Measurements from ENCODE around the gene NFKBIE.

Gene NFKBIE

DNA sequence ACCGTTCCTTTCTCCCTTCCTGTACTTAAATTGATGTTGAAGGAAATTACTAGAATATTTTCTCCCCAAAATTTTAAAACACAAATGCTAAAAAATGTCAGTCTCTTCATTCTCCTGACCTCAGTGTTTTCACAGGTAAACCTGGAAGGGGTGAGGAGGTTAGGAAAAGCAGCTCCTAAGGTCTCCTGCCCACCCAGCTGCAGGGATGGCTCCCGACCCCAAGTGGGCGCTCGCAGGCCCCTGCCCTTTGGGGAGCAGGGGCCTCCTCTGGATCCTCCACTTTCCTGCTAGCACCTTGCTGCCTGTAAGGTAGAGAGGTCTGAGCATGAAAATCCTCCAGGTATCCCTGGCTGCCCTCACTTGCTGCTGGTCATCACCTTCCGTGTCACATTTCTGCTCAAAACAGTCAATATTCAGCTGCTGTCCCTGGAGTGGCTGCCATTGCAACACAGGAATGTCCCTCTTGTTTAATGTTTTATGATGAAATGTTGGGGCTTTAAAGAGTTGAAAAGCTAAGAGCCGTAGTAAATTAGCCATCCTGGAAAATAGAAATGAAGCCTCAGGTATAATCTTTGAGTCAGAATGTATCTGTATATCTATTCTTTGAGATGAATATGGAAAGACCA lies 29.3 kb downstream of the NFKBIE start:
- no peak overlapping the region for H3K9ac ChIP-seq (ENCODE audit: low read length)
- H3K36me3 ChIP-seq (replicated peaks; ENCODE audit: low read depth, low read length) = peaks cover 33% of the 10 kb centered on the region
- TF ChIP-seq EZH2phosphoT487 (IDR thresholded peaks at IDR 0.05; ENCODE audit: low read depth) = no peak
- TF ChIP-seq, protein P1, sequence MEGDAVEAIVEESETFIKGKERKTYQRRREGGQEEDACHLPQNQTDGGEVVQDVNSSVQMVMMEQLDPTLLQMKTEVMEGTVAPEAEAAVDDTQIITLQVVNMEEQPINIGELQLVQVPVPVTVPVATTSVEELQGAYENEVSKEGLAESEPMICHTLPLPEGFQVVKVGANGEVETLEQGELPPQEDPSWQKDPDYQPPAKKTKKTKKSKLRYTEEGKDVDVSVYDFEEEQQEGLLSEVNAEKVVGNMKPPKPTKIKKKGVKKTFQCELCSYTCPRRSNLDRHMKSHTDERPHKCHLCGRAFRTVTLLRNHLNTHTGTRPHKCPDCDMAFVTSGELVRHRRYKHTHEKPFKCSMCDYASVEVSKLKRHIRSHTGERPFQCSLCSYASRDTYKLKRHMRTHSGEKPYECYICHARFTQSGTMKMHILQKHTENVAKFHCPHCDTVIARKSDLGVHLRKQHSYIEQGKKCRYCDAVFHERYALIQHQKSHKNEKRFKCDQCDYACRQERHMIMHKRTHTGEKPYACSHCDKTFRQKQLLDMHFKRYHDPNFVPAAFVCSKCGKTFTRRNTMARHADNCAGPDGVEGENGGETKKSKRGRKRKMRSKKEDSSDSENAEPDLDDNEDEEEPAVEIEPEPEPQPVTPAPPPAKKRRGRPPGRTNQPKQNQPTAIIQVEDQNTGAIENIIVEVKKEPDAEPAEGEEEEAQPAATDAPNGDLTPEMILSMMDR (IDR thresholded peaks at IDR 0.05; ENCODE audit: low read depth, low read length) = no peak
- peaks cover 5% of the 10 kb centered on the region; the same call in 1 of the 2 replicates for H4K20me1 ChIP-seq (ENCODE audit: insufficient read depth, low read length)
- H3K27ac ChIP-seq (ENCODE audit: low read length) = no peak overlapping the region
- no peaks in the 10 kb centered on the region for H3K27me3 ChIP-seq (ENCODE audit: low read depth, low read length)
- H3K9me3 ChIP-seq (ENCODE audit: insufficient read depth, low read length) = no peaks in the 10 kb centered on the region
- H3K4me3 ChIP-seq (ENCODE audit: low read length) = no peak overlapping the region
- H2AFZ ChIP-seq (ENCODE audit: low read depth, low read length) = no peak overlapping the region
- H3K4me2 ChIP-seq (ENCODE audit: low read length) = no peak overlapping the region
- no peaks in the 10 kb centered on the region for H3K79me2 ChIP-seq (ENCODE audit: low read length)
- H3K4me1 ChIP-seq (ENCODE audit: low read length) = peaks cover 17% of the 10 kb centered on the region

DNA sequence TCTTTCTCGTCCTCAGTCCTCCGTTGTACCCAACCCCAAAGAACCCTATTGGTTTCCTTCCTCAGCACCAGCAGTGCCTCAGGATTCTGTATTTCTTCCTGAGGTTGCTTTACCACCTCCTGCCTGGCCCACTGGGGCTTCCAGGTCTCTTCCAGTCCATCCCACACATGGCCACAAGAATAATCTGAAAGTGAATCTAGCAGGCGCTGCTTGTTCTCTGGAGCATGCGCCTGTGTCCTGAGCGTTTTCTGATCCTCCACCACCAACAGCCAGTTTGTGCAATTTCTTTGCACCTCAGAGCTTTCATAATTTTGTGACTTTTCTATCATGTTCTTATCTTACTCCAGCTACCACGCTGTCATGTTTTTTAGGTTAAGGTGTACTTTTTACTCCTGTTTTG lies 30.1 kb downstream of the NFKBIE start:
- Histone ChIP-seq H2AFZ (ENCODE audit: low read depth, low read length) (no peak overlapping the region), H3K9ac (ENCODE audit: low read length) (no peak overlapping the region), H4K20me1 (ENCODE audit: insufficient read depth, low read length) (peaks cover 5% of the 10 kb centered on the region; the same call in 1 of the 2 replicates), H3K4me3 (ENCODE audit: low read length) (no peak overlapping the region), H3K79me2 (ENCODE audit: low read length) (no peaks in the 10 kb centered on the region), H3K27me3 (ENCODE audit: low read depth, low read length) (no peaks in the 10 kb centered on the region), H3K36me3 (replicated peaks; ENCODE audit: low read depth, low read length) (peaks cover 41% of the 10 kb centered on the region), H3K4me2 (ENCODE audit: low read length) (no peak overlapping the region), H3K4me1 (ENCODE audit: low read length) (peaks cover 17% of the 10 kb centered on the region), H3K27ac (ENCODE audit: low read length) (no peak overlapping the region), H3K9me3 (ENCODE audit: insufficient read depth, low read length) (no peaks in the 10 kb centered on the region)
- TF ChIP-seq EZH2phosphoT487 (IDR thresholded peaks at IDR 0.05; ENCODE audit: low read depth) = no peak
- TF ChIP-seq, protein P1 (IDR thresholded peaks at IDR 0.05; ENCODE audit: low read depth, low read length) = no peak

DNA sequence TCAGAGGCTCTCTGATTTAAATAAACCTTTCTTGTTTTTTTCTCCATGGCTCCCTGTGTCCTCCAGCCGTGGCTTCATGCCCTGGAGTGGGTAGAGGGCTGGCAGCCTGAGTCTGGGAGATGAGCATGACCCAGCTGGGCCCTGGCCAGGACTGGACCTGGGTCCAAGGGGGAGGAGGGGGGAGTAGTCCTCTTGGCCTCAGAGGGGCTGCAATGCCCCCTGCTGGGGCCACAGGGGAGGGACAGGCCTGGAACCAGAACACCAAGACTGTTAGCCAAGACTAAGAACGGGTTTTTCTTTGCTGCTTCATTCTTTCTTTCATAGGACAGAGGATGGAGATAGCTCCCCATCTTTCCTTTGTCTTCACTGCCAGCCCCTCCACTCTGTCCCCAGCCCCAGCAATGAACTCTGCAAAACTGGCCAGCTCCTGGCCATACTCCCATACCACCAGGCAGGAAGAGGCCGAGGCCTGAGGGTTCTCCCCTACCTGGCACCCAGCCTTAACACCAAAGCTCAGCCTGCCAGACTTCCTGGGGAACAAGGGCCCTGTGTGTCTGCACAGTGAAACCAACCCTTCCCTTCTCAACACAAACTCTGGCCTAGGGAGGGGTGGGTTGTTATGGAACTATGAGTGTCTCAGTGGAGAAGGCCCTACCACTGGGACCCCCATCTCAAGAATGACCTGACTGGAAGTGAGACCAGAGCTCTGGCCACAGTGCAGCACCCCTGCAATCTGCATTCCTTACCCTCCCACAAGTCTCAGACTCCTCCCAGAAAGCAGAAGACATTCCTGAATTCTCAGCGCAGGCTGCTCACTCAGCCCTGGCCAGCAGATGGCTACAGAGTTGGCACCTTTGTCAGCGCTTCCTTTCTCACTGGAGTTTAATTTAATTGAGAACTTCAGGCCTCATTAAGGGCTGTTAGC lies 31.0 kb downstream of the NFKBIE start:
- peaks cover 5% of the 10 kb centered on the region; the same call in 1 of the 2 replicates for H4K20me1 ChIP-seq (ENCODE audit: insufficient read depth, low read length)
- TF ChIP-seq, protein P1 (IDR thresholded peaks at IDR 0.05; ENCODE audit: low read depth, low read length) = peak; percentile 87
- no peak for TF ChIP-seq EZH2phosphoT487 (IDR thresholded peaks at IDR 0.05; ENCODE audit: low read depth)
- no peaks in the 10 kb centered on the region for H3K79me2 ChIP-seq (ENCODE audit: low read length)
- H3K36me3 ChIP-seq (replicated peaks; ENCODE audit: low read depth, low read length) = peaks cover 48% of the 10 kb centered on the region
- H3K4me1 ChIP-seq (ENCODE audit: low read length) = peaks cover 17% of the 10 kb centered on the region
- H3K4me2 ChIP-seq (ENCODE audit: low read length) = no peak overlapping the region
- no peaks in the 10 kb centered on the region for H3K9me3 ChIP-seq (ENCODE audit: insufficient read depth, low read length)
- H3K4me3 ChIP-seq (ENCODE audit: low read length) = no peak overlapping the region
- no peak overlapping the region for H2AFZ ChIP-seq (ENCODE audit: low read depth, low read length)
- H3K9ac ChIP-seq (ENCODE audit: low read length) = no peak overlapping the region
- no peak overlapping the region for H3K27ac ChIP-seq (ENCODE audit: low read length)
- H3K27me3 ChIP-seq (ENCODE audit: low read depth, low read length) = no peaks in the 10 kb centered on the region

DNA sequence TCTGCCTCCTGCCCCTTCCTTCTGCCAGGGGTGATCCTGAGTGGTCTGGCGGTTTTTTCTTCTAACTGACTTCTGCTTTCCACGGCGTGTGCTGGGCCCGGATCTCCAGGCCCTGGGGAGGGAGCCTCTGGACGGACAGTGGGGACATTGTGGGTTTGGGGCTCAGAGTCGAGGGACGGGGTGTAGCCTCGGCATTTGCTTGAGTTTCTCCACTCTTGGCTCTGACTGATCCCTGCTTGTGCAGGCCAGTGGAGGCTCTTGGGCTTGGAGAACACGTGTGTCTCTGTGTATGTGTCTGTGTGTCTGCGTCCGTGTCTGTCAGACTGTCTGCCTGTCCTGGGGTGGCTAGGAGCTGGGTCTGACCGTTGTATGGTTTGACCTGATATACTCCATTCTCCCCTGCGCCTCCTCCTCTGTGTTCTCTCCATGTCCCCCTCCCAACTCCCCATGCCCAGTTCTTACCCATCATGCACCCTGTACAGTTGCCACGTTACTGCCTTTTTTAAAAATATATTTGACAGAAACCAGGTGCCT lies 31.7 kb downstream of the NFKBIE start:
- no peaks in the 10 kb centered on the region for H3K27me3 ChIP-seq (ENCODE audit: low read depth, low read length)
- H3K9ac ChIP-seq (ENCODE audit: low read length) = no peak overlapping the region
- peaks cover 11% of the 10 kb centered on the region for H4K20me1 ChIP-seq (ENCODE audit: insufficient read depth, low read length)
- H3K9me3 ChIP-seq (ENCODE audit: insufficient read depth, low read length) = no peaks in the 10 kb centered on the region
- peaks cover 14% of the 10 kb centered on the region for H3K4me1 ChIP-seq (ENCODE audit: low read length)
- no peak overlapping the region for H2AFZ ChIP-seq (ENCODE audit: low read depth, low read length)
- H3K79me2 ChIP-seq (ENCODE audit: low read length) = peaks cover 1% of the 10 kb centered on the region; the same call in 1 of the 2 replicates
- H3K36me3 ChIP-seq (replicated peaks; ENCODE audit: low read depth, low read length) = peaks cover 54% of the 10 kb centered on the region
- no peak overlapping the region for H3K4me3 ChIP-seq (ENCODE audit: low read length)
- H3K4me2 ChIP-seq (ENCODE audit: low read length) = no peak overlapping the region
- no peak overlapping the region for H3K27ac ChIP-seq (ENCODE audit: low read length)
- TF ChIP-seq, protein P1 (IDR thresholded peaks at IDR 0.05; ENCODE audit: low read depth, low read length) = no peak
- no peak for TF ChIP-seq EZH2phosphoT487 (IDR thresholded peaks at IDR 0.05; ENCODE audit: low read depth)
